HUDEP-2 (cell line): ENCODE measurements around the gene YKT6.

Experiments used
- DNase-seq, 76 experiments: peaks; one replicate each; lab custom pipeline; 2025; ENCODE audit not compliant: unreplicated experiment in 76 of 76; lab: John Stamatoyannopoulos, UW

YKT6 gene

GRCh38 chr7:44216521-44217222 lies 15.9 kb downstream of the YKT6 start:
- no peak for DNase-seq

- DNase-seq = no peak
Observed at GRCh38 chr7:44217223-44217714, 16.5 kb downstream of the YKT6 start.

- DNase-seq = no peak
Observed at GRCh38 chr7:44217852-44218402, 17.1 kb downstream of the YKT6 start.

GRCh38 chr7:44218418-44219201 lies 17.8 kb downstream of the YKT6 start:
- DNase-seq = no peak

GRCh38 chr7:44219371-44220045 lies 18.7 kb downstream of the YKT6 start:
- no peak for DNase-seq

- no peak for DNase-seq
Observed at GRCh38 chr7:44220046-44220357, 19.2 kb downstream of the YKT6 start.

GRCh38 chr7:44220358-44221112 lies 19.8 kb downstream of the YKT6 start:
- no peak for DNase-seq

GRCh38 chr7:44221231-44221791 lies 20.5 kb downstream of the YKT6 start:
- no peak for DNase-seq

GRCh38 chr7:44222074-44222473 lies 21.3 kb downstream of the YKT6 start:
- DNase-seq = no peak

GRCh38 chr7:44222776-44223261 lies 22.0 kb downstream of the YKT6 start:
- no peak for DNase-seq

- peak in 1 of 76 experiments; percentile 11 for DNase-seq
Observed at GRCh38 chr7:44223362-44224079, 22.7 kb downstream of the YKT6 start.

GRCh38 chr7:44224080-44224973 lies 23.5 kb downstream of the YKT6 start:
- DNase-seq = no peak

GRCh38 chr7:44224974-44225565 lies 24.3 kb downstream of the YKT6 start:
- no peak for DNase-seq

- no peak for DNase-seq
Observed at GRCh38 chr7:44225566-44226395, 25.0 kb downstream of the YKT6 start.

- no peak for DNase-seq
Observed at GRCh38 chr7:44226396-44226753, 25.6 kb downstream of the YKT6 start.

GRCh38 chr7:44227911-44228310 lies 27.1 kb downstream of the YKT6 start:
- no peak for DNase-seq

- DNase-seq = no peak
Observed at GRCh38 chr7:44228571-44229350, 28.0 kb downstream of the YKT6 start.
